ENCODE data around the gene TLX3. TPM values are rescaled to one million over a fixed set of nuclear protein-coding genes. Genes with fewer than 3 reads are reported as not detected.

Gene TLX3
- total RNA-seq, 1 experiment from 2014 or later = not detected

DNA sequence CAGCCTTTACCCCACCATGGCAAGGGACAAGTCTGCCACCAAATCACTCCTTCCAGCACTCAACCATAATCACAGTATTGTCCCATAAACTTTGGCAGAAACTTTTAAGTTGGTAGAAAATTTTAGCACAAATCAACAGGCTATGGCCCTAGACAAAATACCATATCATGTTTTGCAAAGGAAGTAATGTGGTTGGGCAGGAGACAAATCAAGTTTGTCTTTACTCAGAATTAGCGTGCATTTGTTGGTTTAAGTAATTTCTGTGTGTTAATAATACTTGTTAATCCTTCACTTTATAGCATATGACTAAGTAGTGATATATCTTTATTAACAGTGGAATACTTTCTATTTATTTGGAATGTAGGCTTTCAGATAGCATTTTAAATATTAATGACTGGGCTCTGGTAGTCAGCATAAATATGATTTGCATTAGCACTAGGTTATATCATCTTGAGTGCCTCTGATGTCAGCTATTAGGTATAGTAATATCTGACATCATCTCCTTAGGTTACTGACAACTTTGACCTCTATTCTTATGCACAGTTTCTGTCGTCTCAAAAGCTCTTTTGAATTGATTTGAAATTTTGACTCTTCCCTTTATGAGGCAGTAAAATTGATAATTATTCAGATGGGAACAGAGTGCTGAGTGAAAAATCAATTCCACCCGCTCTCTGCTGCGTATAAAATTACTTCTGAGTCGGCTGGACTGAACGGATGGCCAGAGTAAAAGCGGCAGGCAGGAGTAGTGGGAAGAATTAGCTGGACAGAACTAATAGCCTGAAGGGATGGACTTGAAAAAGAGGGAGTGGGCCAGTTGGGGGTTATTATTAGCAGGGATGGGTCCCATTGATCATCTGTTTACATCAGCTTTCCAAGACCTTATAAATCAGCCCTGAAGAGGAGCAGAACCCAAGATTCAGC is 40.1 kb upstream of the TLX3 start:
- CTCF ChIA-PET = interaction anchor here (0.7 to 0.9 kb wide), 2 partner anchors 56 to 62 kb away, joined by 3 read pairs; no protein-coding TSS in a partner anchor
- Mint-ChIP-seq H3K27ac (no peak overlapping the region), H3K4me1 (no peaks in the 10 kb centered on the region), H3K9me3 (peaks cover 6% of the 10 kb centered on the region), H3K4me3 (no peak overlapping the region), H3K36me3 (0 out of 2 replicates have a peak, but pooled peaks cover 4% of the 10 kb centered on the region), H3K27me3 (ENCODE audit: low read depth) (no peaks in the 10 kb centered on the region)
- ATAC-seq (no peak), DNase-seq (ENCODE audit: low spot score) (no peak)
- TF ChIP-seq IRF2 (CRISPR knock-in tag; IDR thresholded peaks at IDR 0.05; ENCODE audit: borderline replicate concordance, low read depth) (no peak), ETV6 (CRISPR knock-in tag; IDR thresholded peaks at IDR 0.05) (no peak), NFE2L1 (CRISPR knock-in tag; IDR thresholded peaks at IDR 0.05) (no peak), ESRRA (CRISPR knock-in tag; IDR thresholded peaks at IDR 0.05; ENCODE audit: borderline replicate concordance) (no peak), GABPB1 (CRISPR knock-in tag; IDR thresholded peaks at IDR 0.05) (no peak), MXD4 (CRISPR knock-in tag; IDR thresholded peaks at IDR 0.05; ENCODE audit: borderline replicate concordance) (no peak), CBFB (CRISPR knock-in tag; IDR thresholded peaks at IDR 0.05; ENCODE audit: low read depth) (no peak)
- POLR2A ChIA-PET = interaction anchor here (0.5 kb wide), 1 partner anchor 50 kb away, joined by 5 read pairs; no protein-coding TSS in a partner anchor

DNA sequence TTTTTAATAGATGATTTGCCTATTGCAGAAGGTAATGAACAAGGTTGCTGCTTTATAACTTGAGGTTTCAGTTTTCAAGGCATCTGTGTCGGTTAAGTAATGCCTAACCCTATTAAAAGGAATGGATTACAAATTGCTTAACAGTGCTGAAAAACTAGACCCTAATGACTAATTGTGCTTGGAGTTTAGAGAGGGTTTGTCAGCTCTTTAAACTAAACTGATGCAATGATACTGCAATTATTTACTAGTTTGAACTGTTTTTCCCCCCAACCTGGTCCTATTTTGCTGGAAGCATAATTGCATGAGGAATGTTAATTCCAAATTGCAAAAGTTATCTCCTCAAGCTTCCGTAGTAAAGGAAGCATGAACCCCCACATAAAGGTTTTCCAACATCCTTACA is 39.3 kb upstream of the TLX3 start:
- ChIA-PET CTCF (no interaction called here), POLR2A (no interaction called here)
- Mint-ChIP-seq H3K27me3 (ENCODE audit: low read depth) (no peaks in the 10 kb centered on the region), H3K4me3 (no peak overlapping the region), H3K9me3 (peaks cover 6% of the 10 kb centered on the region), H3K36me3 (0 out of 2 replicates have a peak, but pooled peaks cover 4% of the 10 kb centered on the region), H3K27ac (no peak overlapping the region), H3K4me1 (no peaks in the 10 kb centered on the region)
- ATAC-seq (no peak), DNase-seq (ENCODE audit: low spot score) (no peak)
- TF ChIP-seq, protein P1, sequence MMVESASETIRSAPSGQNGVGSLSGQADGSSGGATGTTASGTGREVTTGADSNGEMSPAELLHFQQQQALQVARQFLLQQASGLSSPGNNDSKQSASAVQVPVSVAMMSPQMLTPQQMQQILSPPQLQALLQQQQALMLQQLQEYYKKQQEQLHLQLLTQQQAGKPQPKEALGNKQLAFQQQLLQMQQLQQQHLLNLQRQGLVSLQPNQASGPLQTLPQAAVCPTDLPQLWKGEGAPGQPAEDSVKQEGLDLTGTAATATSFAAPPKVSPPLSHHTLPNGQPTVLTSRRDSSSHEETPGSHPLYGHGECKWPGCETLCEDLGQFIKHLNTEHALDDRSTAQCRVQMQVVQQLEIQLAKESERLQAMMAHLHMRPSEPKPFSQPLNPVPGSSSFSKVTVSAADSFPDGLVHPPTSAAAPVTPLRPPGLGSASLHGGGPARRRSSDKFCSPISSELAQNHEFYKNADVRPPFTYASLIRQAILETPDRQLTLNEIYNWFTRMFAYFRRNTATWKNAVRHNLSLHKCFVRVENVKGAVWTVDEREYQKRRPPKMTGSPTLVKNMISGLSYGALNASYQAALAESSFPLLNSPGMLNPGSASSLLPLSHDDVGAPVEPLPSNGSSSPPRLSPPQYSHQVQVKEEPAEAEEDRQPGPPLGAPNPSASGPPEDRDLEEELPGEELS (CRISPR knock-in tag; IDR thresholded peaks at IDR 0.05) = no peak

DNA sequence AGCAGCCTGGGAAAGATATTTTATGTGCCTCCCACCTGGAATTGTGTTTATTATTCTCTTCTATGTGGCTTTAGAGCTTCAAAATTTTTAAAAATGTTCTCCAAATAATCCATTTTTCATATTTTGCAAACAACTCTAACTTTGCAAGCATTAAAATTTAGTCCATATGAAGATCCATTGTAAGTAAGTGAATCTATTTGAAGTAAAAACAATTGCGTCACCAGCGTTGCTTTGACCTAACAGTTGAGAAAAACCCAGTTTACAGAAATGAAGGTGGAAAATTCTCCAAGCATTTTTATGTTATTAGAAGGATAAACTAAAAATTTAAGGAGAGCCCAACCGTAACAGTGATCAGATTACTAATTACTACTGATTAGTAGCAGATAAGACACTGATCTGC is 38.9 kb upstream of the TLX3 start:
- no peak overlapping the region for H3K27ac Mint-ChIP-seq
- H3K36me3 Mint-ChIP-seq = 0 out of 2 replicates have a peak, but pooled peaks cover 4% of the 10 kb centered on the region
- CTCF ChIA-PET = no interaction called here
- DNase-seq (ENCODE audit: low spot score) (no peak), ATAC-seq (no peak)
- H3K9me3 Mint-ChIP-seq = peaks cover 6% of the 10 kb centered on the region
- no peaks in the 10 kb centered on the region for H3K4me1 Mint-ChIP-seq
- H3K27me3 Mint-ChIP-seq (ENCODE audit: low read depth) = no peaks in the 10 kb centered on the region
- H3K4me3 Mint-ChIP-seq = no peak overlapping the region
- POLR2A ChIA-PET = no interaction called here
- no peak for TF ChIP-seq NR1H2 (CRISPR knock-in tag; IDR thresholded peaks at IDR 0.05)
- TF ChIP-seq, protein P2, sequence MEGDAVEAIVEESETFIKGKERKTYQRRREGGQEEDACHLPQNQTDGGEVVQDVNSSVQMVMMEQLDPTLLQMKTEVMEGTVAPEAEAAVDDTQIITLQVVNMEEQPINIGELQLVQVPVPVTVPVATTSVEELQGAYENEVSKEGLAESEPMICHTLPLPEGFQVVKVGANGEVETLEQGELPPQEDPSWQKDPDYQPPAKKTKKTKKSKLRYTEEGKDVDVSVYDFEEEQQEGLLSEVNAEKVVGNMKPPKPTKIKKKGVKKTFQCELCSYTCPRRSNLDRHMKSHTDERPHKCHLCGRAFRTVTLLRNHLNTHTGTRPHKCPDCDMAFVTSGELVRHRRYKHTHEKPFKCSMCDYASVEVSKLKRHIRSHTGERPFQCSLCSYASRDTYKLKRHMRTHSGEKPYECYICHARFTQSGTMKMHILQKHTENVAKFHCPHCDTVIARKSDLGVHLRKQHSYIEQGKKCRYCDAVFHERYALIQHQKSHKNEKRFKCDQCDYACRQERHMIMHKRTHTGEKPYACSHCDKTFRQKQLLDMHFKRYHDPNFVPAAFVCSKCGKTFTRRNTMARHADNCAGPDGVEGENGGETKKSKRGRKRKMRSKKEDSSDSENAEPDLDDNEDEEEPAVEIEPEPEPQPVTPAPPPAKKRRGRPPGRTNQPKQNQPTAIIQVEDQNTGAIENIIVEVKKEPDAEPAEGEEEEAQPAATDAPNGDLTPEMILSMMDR (IDR thresholded peaks at IDR 0.05) = no peak
- TF ChIP-seq, protein P3, sequence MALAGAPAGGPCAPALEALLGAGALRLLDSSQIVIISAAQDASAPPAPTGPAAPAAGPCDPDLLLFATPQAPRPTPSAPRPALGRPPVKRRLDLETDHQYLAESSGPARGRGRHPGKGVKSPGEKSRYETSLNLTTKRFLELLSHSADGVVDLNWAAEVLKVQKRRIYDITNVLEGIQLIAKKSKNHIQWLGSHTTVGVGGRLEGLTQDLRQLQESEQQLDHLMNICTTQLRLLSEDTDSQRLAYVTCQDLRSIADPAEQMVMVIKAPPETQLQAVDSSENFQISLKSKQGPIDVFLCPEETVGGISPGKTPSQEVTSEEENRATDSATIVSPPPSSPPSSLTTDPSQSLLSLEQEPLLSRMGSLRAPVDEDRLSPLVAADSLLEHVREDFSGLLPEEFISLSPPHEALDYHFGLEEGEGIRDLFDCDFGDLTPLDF (CRISPR knock-in tag; IDR thresholded peaks at IDR 0.05) = no peak
- TF ChIP-seq, protein P4, sequence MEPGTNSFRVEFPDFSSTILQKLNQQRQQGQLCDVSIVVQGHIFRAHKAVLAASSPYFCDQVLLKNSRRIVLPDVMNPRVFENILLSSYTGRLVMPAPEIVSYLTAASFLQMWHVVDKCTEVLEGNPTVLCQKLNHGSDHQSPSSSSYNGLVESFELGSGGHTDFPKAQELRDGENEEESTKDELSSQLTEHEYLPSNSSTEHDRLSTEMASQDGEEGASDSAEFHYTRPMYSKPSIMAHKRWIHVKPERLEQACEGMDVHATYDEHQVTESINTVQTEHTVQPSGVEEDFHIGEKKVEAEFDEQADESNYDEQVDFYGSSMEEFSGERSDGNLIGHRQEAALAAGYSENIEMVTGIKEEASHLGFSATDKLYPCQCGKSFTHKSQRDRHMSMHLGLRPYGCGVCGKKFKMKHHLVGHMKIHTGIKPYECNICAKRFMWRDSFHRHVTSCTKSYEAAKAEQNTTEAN (CRISPR knock-in tag; IDR thresholded peaks at IDR 0.05) = no peak
- no peak for TF ChIP-seq SOX15 (CRISPR knock-in tag; IDR thresholded peaks at IDR 0.05)
- TF ChIP-seq, protein P5, sequence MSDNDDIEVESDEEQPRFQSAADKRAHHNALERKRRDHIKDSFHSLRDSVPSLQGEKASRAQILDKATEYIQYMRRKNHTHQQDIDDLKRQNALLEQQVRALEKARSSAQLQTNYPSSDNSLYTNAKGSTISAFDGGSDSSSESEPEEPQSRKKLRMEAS (CRISPR knock-in tag; IDR thresholded peaks at IDR 0.05) = no peak
- TF ChIP-seq JUN (CRISPR knock-in tag; IDR thresholded peaks at IDR 0.05) = no peak
- TF ChIP-seq, protein P6, sequence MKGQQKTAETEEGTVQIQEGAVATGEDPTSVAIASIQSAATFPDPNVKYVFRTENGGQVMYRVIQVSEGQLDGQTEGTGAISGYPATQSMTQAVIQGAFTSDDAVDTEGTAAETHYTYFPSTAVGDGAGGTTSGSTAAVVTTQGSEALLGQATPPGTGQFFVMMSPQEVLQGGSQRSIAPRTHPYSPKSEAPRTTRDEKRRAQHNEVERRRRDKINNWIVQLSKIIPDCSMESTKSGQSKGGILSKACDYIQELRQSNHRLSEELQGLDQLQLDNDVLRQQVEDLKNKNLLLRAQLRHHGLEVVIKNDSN (CRISPR knock-in tag; IDR thresholded peaks at IDR 0.05) = no peak
- no peak for TF ChIP-seq NFYB (CRISPR knock-in tag; conservative IDR thresholded peaks at IDR 0.05; ENCODE audit: low read depth)
- TF ChIP-seq GABPB1 (CRISPR knock-in tag; IDR thresholded peaks at IDR 0.05) = no peak
- TF ChIP-seq EMX1 (CRISPR knock-in tag; IDR thresholded peaks at IDR 0.05) = no peak
- no peak for TF ChIP-seq GTF2I (CRISPR knock-in tag; conservative IDR thresholded peaks at IDR 0.05)
- TF ChIP-seq, protein P7, sequence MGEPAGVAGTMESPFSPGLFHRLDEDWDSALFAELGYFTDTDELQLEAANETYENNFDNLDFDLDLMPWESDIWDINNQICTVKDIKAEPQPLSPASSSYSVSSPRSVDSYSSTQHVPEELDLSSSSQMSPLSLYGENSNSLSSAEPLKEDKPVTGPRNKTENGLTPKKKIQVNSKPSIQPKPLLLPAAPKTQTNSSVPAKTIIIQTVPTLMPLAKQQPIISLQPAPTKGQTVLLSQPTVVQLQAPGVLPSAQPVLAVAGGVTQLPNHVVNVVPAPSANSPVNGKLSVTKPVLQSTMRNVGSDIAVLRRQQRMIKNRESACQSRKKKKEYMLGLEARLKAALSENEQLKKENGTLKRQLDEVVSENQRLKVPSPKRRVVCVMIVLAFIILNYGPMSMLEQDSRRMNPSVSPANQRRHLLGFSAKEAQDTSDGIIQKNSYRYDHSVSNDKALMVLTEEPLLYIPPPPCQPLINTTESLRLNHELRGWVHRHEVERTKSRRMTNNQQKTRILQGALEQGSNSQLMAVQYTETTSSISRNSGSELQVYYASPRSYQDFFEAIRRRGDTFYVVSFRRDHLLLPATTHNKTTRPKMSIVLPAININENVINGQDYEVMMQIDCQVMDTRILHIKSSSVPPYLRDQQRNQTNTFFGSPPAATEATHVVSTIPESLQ (CRISPR knock-in tag; IDR thresholded peaks at IDR 0.05) = no peak
- no peak for TF ChIP-seq FOXK1 (CRISPR knock-in tag; IDR thresholded peaks at IDR 0.05)
- no peak for TF ChIP-seq ZNF263 (CRISPR knock-in tag; IDR thresholded peaks at IDR 0.05; ENCODE audit: low read depth)

Data from WTC11 (cell line).